Ectodermal cell (in vitro differentiated cells): ENCODE measurements around the gene PCNX2.

Experiments used
- H3K27ac ChIP-seq: 2 replicates; pipeline ENCODE4 v1.7.0; 2013; ENCODE audit warnings: mild to moderate bottlenecking, low read depth, low read length; ENCODE audit not compliant: insufficient read depth, poor library complexity, severe bottlenecking
- H3K27me3 ChIP-seq: 2 replicates; pipeline ENCODE4 v1.7.0; 2013; ENCODE audit warnings: mild to moderate bottlenecking, low read length; ENCODE audit not compliant: insufficient read depth, control insufficient read depth, poor library complexity, severe bottlenecking
- H3K36me3 ChIP-seq: one replicate; pipeline ENCODE4 v1.7.0; 2013; ENCODE audit warnings: low read length; ENCODE audit not compliant: control insufficient read depth, insufficient read depth
- H3K4me1 ChIP-seq: one replicate; pipeline ENCODE4 v1.7.0; 2013; ENCODE audit warnings: low read length; ENCODE audit not compliant: control insufficient read depth, insufficient read depth
- H3K4me3 ChIP-seq: 2 replicates; pipeline ENCODE4 v1.7.0; 2013; ENCODE audit warnings: low read depth, low read length, control low read depth; ENCODE audit not compliant: insufficient read depth
- H3K9me3 ChIP-seq: 2 replicates; pipeline ENCODE4 v1.7.0; 2013; ENCODE audit warnings: mild to moderate bottlenecking, low read length, moderate library complexity; ENCODE audit not compliant: control insufficient read depth
- WGBS, 2 experiments: methylation state at CpG; one replicate each; pipeline ENCODE4 v1.1.7; 2013; ENCODE audit warnings: missing lambda C conversion rate in 2 of 2; 5-methylcytosine and 5-hydroxymethylcytosine counted together

The PCNX2 gene

DNA sequence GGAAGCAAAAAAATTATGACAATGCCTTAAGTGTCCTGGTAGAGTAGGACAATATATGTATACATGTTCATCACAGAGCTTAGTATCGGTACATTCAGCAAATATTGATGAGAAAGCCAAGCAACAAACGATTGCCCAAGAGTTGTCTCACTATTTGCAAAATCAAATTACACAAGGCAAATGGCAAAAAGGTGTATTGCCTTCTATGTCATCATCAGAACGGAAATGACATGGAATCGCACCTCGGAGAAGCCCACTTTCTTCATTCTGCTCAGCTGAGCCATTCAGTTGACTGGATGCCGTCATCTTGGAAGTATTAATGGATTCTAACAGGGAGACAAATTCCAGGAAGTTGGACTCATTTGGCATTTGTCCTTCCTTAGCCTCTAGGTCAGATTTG is 37.7 kb downstream of the PCNX2 start:
- Histone ChIP-seq H3K27ac (no peak overlapping the region), H3K4me3 (no peak overlapping the region), H3K27me3 (no peaks in the 10 kb centered on the region), H3K4me1 (no peaks in the 10 kb centered on the region), H3K36me3 (peaks cover 13% of the 10 kb centered on the region), H3K9me3 (no peaks in the 10 kb centered on the region)
- 92 to 97% methylated on average over 6 of the region's 6 CpGs for WGBS, 2 experiments

DNA sequence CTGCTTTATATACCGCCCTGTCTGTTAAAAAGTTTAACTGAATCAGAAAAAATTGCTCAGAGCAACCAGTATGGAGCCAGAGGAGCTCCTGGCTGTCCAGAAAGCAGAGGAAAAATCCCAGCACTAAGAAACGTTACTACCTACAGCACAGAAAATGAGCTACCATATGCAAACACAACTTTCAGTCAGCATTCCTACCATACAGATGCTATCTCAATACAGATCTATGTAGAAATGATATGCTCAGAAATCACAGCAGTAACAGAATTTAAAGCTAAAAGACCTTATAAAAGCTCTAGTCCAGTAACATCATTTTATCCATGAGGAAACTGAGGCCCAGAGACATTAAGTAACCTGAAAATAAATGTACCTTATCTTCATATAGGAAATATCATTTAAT is 38.7 kb downstream of the PCNX2 start:
- no peaks in the 10 kb centered on the region for H3K9me3 ChIP-seq
- H3K36me3 ChIP-seq: peaks cover 13% of the 10 kb centered on the region
- 88 to 100% methylated on average over 2 of the region's 2 CpGs for WGBS, 2 experiments
- H3K27me3 ChIP-seq: no peaks in the 10 kb centered on the region
- no peak overlapping the region for H3K4me3 ChIP-seq
- no peaks in the 10 kb centered on the region for H3K4me1 ChIP-seq
- H3K27ac ChIP-seq: no peak overlapping the region

DNA sequence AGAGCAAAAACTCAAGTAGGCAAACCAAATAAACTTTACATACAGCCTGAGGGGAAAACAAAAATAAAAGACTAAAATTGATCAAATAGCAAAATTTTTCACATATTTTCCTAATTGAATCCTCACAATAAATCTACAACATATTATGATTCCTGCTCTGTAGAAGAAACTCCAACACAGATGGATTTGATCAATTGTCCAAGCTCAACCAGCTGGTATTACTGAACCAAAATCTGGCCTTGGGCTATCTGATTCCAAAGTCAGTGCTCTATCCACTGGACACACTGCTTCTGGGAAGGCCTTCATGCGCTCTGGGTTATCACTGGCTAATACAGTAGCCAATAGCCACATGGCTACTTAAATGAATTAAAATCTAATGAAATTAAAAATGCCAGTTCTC is 39.3 kb downstream of the PCNX2 start:
- no peaks in the 10 kb centered on the region for H3K27me3 ChIP-seq
- no peaks in the 10 kb centered on the region for H3K4me1 ChIP-seq
- H3K9me3 ChIP-seq: no peaks in the 10 kb centered on the region
- H3K27ac ChIP-seq: no peak overlapping the region
- WGBS, 2 experiments: 100% methylated on average over 1 of the region's 1 CpG
- H3K36me3 ChIP-seq: peaks cover 13% of the 10 kb centered on the region
- no peak overlapping the region for H3K4me3 ChIP-seq

DNA sequence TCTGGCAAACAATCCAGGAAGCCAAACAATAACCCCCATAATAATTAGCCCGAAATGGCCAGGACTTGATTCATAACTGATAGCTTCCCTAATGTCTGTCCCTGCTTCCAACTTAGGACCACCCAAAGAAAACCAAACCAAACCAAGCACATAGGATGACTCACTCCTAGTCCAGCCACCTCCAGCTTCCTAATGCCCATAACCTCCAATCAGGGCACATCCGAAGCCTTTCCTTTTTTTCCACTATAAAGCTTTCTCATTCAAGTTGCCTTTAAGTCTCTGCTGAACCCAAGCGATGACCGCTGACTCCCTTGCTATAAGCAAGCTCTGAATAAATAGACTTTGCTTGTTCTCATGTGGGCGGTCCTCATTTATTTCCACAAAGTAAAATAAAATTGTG is 40.4 kb downstream of the PCNX2 start:
- Histone ChIP-seq H3K9me3 (no peaks in the 10 kb centered on the region), H3K27ac (no peak overlapping the region), H3K27me3 (no peaks in the 10 kb centered on the region), H3K36me3 (peaks cover 18% of the 10 kb centered on the region), H3K4me1 (no peaks in the 10 kb centered on the region), H3K4me3 (no peak overlapping the region)
- 94 to 97% methylated on average over 4 to 5 of the region's 5 CpGs for WGBS, 2 experiments

DNA sequence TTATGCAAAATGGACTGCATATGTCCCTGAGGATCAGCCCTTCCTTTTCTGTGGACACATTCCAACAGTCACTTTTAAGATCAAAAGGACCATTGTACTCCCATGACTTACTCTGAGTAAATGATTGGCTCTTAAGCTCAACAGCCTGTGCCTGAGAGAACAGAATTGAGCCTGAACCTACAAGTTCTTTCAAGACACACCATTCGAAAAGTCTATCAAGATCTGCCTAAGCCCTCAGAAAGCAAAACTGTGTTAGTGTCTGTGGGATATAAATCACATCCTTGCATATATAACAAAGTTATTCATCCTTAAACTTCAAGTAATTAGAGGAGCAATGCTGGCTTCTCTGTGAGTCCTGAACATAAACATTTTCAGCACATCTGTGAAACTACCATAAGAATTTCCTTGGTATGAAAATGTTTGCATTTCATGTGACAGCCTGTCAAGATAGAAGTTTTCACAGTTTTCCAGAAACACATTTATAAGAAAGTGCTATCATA is 41.6 kb downstream of the PCNX2 start:
- Histone ChIP-seq H3K27me3 (no peaks in the 10 kb centered on the region), H3K27ac (no peak overlapping the region), H3K4me1 (no peaks in the 10 kb centered on the region), H3K36me3 (peaks cover 16% of the 10 kb centered on the region), H3K9me3 (no peaks in the 10 kb centered on the region), H3K4me3 (no peak overlapping the region)
- 92% methylated on average over 1 of the region's 1 CpG; no CpG with 5 or more reads in 1 of the 2 experiments for WGBS, 2 experiments

DNA sequence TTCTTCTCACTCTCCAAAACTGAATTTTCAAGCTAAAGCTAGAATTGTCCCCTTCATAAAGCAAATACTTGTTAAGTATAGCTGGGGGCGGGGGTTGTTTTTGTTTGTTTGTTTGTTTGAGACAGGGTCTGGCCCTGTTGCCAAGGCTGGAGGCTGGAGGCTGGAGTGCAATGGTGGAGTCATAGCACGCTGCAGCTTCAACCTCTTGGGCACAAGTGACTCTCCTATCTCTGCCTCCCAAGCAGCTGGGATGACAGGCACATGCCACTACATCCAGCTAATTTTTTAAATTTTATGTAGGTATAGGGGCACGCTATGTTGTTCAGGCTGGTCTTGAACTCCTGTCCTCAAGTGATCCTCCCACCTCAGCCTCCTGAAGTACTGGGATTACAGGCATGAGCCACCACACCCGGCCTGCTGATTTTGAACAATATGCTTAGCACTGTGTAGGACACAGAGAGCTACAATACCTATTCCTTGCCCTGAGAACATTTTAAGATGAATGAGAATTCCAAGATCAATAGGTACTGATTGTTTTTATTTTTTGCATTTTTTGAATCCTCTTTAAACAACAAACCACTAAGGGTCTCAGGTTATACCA is 42.2 kb downstream of the PCNX2 start:
- Histone ChIP-seq H3K27ac (no peak overlapping the region), H3K27me3 (no peaks in the 10 kb centered on the region), H3K4me1 (no peaks in the 10 kb centered on the region), H3K9me3 (no peaks in the 10 kb centered on the region), H3K36me3 (peaks cover 11% of the 10 kb centered on the region), H3K4me3 (no peak overlapping the region)
- 88 to 92% methylated on average over 4 of the region's 4 CpGs for WGBS, 2 experiments

DNA sequence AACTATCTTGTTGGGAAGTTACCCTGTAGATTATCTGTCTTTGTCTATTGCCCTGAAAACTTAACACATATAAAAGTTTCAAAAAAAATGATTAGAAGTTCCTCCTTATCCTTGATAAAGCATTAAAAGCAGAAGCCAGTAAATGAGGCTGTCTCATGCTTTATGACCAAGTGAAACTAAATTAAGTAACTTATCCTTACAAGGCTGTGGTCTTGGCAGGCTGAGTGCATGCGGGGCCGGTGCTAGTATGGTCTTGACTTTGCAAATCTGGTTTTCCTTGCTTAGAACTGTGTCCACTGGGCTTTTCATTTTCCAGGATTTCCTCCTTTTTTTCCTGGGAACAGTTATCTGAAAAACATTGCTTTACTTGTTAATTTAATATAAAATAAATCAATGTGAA is 43.1 kb downstream of the PCNX2 start:
- H3K36me3 ChIP-seq: peaks cover 5% of the 10 kb centered on the region
- no peaks in the 10 kb centered on the region for H3K27me3 ChIP-seq
- H3K27ac ChIP-seq: no peak overlapping the region
- no peaks in the 10 kb centered on the region for H3K9me3 ChIP-seq
- H3K4me3 ChIP-seq: no peak overlapping the region
- no peaks in the 10 kb centered on the region for H3K4me1 ChIP-seq
- 89 to 96% methylated on average over 2 of the region's 2 CpGs for WGBS, 2 experiments

DNA sequence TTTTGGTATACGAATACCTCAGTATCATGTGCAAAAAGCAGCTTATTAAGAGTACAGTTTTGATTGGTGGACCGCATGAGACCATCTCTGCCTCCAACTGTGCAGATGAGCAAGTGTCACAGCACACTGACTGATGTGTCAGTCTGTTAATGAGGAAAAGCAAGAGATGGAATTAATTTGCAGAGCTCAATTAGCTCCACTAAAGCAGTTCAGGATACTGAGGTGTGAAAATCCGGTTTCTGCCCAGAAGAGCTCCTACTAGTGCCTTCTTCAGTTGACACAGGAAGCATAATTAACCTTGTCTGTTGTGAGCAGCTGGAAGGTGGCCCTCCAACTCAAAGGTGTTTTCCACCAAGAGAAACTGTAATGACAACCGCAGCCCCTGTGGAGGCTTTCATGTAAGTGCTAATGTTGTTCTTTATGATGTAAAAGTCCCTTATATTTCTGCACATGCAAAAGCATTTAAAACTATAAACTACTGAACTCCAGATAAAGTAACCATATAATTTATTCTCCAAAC is 44.3 kb downstream of the PCNX2 start:
- 92 to 93% methylated on average over 3 to 4 of the region's 4 CpGs for WGBS, 2 experiments
- no peaks in the 10 kb centered on the region for H3K27me3 ChIP-seq
- H3K4me1 ChIP-seq: no peaks in the 10 kb centered on the region
- peaks cover 5% of the 10 kb centered on the region for H3K36me3 ChIP-seq
- H3K9me3 ChIP-seq: no peaks in the 10 kb centered on the region
- H3K4me3 ChIP-seq: no peak overlapping the region
- no peak overlapping the region for H3K27ac ChIP-seq

DNA sequence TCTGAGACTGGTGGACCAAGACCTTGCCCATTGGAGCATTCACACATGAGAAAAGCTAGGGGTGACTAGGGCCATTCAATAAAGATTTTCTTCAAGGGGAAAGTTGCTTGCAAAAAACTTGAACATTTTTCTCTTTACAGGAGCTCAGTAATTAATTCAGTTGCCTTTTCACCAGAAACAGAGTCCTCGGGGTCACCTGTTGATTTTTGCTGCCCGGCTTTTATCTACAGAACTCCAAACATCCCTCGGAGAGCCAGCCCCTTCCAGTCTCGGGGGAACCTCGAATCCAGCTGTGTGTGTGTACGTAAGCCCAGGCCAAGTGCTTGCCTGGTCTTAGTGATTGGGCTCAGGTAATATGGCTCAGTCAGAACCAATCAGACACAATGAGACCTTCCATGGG is 47.5 kb downstream of the PCNX2 start:
- no peaks in the 10 kb centered on the region for H3K9me3 ChIP-seq
- H3K27ac ChIP-seq: no peak overlapping the region
- H3K27me3 ChIP-seq: no peaks in the 10 kb centered on the region
- H3K4me1 ChIP-seq: no peaks in the 10 kb centered on the region
- H3K36me3 ChIP-seq: peaks cover 5% of the 10 kb centered on the region
- 95 to 99% methylated on average over 6 of the region's 6 CpGs for WGBS, 2 experiments
- H3K4me3 ChIP-seq: no peak overlapping the region

DNA sequence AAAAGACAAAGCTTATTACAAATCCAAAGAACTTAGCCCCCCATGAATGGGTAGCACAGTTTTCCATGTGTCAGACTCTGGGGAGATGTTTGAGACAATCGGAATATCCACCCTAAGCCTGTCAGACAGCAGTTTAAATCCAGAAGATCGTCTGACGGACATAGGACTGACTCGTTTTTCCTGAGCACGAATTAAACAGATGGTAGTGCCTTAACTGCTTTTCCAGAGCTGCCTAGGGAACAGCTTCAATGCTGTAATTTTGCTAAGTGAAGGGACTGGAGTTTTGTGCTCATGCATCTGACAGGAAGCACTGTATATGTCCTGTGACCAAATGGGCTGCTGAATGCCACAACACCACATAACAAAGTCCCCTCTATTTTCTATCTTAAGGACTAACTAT is 48.6 kb downstream of the PCNX2 start:
- Histone ChIP-seq H3K27ac (no peak overlapping the region), H3K4me1 (no peaks in the 10 kb centered on the region), H3K9me3 (no peaks in the 10 kb centered on the region), H3K36me3 (peaks cover 5% of the 10 kb centered on the region), H3K27me3 (no peaks in the 10 kb centered on the region), H3K4me3 (no peak overlapping the region)
- 95 to 96% methylated on average over 5 of the region's 5 CpGs for WGBS, 2 experiments
